ENCODE results near the gene FKTN. TPM values are rescaled to one million over a fixed set of nuclear protein-coding genes. Genes with fewer than 3 reads are reported as not detected.

FKTN gene
- total RNA-seq, 1 experiment from 2014 or later = 17.1 TPM

- no peaks in the 10 kb centered on the region for H3K9me3 Mint-ChIP-seq (ENCODE audit: unreplicated experiment)
- no peaks in the 10 kb centered on the region for H3K27me3 Mint-ChIP-seq (ENCODE audit: insufficient read depth, unreplicated experiment)
- H3K9me3 ChIP-seq = no peaks in the 10 kb centered on the region
- no peaks in the 10 kb centered on the region for H3K36me3 ChIP-seq (ENCODE audit: control insufficient read depth, insufficient read depth, low read length)
- H3K36me3 Mint-ChIP-seq (ENCODE audit: insufficient read depth, unreplicated experiment) = no peaks in the 10 kb centered on the region
- ChIA-PET POLR2A (no interaction called here), CTCF (no interaction called here)
- H3K27ac Mint-ChIP-seq (ENCODE audit: unreplicated experiment) = no peak overlapping the region
- BruUV-seq (replicated peaks) = no TSS peak
- peaks cover 27% of the 10 kb centered on the region for H3K4me1 ChIP-seq
- intact Hi-C loops (cut with micrococcal nuclease; ENCODE audit: unreplicated experiment) = loop anchor here (1.0 kb wide), 1 partner anchor 10 kb away; no protein-coding TSS in a partner anchor
- H3K27me3 ChIP-seq (replicated peaks; ENCODE audit: control insufficient read depth, insufficient read depth, low read length) = no peaks in the 10 kb centered on the region
- no peak for DNase-seq
- H3K4me1 Mint-ChIP-seq (ENCODE audit: low read depth, unreplicated experiment) = peaks cover 17% of the 10 kb centered on the region
- no peak overlapping the region for H3K4me3 ChIP-seq (ENCODE audit: low read depth, low read length)
- TF ChIP-seq CTCF (IDR thresholded peaks at IDR 0.05; ENCODE audit: insufficient read depth in 1 of 2, low read depth in 1 of 2, low read length in 1 of 2, severe bottlenecking in 1 of 2, unreplicated experiment in 1 of 2) = no peak
- H3K4me3 Mint-ChIP-seq (ENCODE audit: unreplicated experiment) = no peak overlapping the region
These were observed 120.2 kb downstream of the FKTN start for GRCh38 chr9:105678163-105678562.

- no peaks in the 10 kb centered on the region for H3K9me3 Mint-ChIP-seq (ENCODE audit: unreplicated experiment)
- H3K4me3 Mint-ChIP-seq (ENCODE audit: unreplicated experiment) = no peak overlapping the region
- H3K27me3 Mint-ChIP-seq (ENCODE audit: insufficient read depth, unreplicated experiment) = no peaks in the 10 kb centered on the region
- no peak for TF ChIP-seq CTCF (IDR thresholded peaks at IDR 0.05; ENCODE audit: insufficient read depth in 1 of 2, low read depth in 1 of 2, low read length in 1 of 2, severe bottlenecking in 1 of 2, unreplicated experiment in 1 of 2)
- Histone ChIP-seq H3K36me3 (ENCODE audit: control insufficient read depth, insufficient read depth, low read length) (no peaks in the 10 kb centered on the region), H3K9me3 (no peaks in the 10 kb centered on the region), H3K4me1 (peaks cover 23% of the 10 kb centered on the region), H3K27me3 (replicated peaks; ENCODE audit: control insufficient read depth, insufficient read depth, low read length) (no peaks in the 10 kb centered on the region), H3K4me3 (ENCODE audit: low read depth, low read length) (no peak overlapping the region)
- BruUV-seq (replicated peaks) = no TSS peak
- H3K27ac Mint-ChIP-seq (ENCODE audit: unreplicated experiment) = no peak overlapping the region
- intact Hi-C loops (cut with micrococcal nuclease; ENCODE audit: unreplicated experiment) = loop anchor here (1.0 kb wide), 1 partner anchor 10 kb away; no protein-coding TSS in a partner anchor
- H3K4me1 Mint-ChIP-seq (ENCODE audit: low read depth, unreplicated experiment) = peaks cover 17% of the 10 kb centered on the region
- no peaks in the 10 kb centered on the region for H3K36me3 Mint-ChIP-seq (ENCODE audit: insufficient read depth, unreplicated experiment)
- DNase-seq = no peak
- ChIA-PET CTCF (no interaction called here), POLR2A (no interaction called here)
These were observed 120.8 kb downstream of the FKTN start for GRCh38 chr9:105678781-105679180.

- no peaks in the 10 kb centered on the region for H3K36me3 Mint-ChIP-seq (ENCODE audit: insufficient read depth, unreplicated experiment)
- no peaks in the 10 kb centered on the region for H3K9me3 Mint-ChIP-seq (ENCODE audit: unreplicated experiment)
- peaks cover 17% of the 10 kb centered on the region for H3K4me1 Mint-ChIP-seq (ENCODE audit: low read depth, unreplicated experiment)
- CTCF ChIA-PET = no interaction called here
- no peak for TF ChIP-seq CTCF (IDR thresholded peaks at IDR 0.05; ENCODE audit: insufficient read depth in 1 of 2, low read depth in 1 of 2, low read length in 1 of 2, severe bottlenecking in 1 of 2, unreplicated experiment in 1 of 2)
- H3K36me3 ChIP-seq (ENCODE audit: control insufficient read depth, insufficient read depth, low read length) = no peaks in the 10 kb centered on the region
- peaks cover 20% of the 10 kb centered on the region for H3K4me1 ChIP-seq
- H3K4me3 Mint-ChIP-seq (ENCODE audit: unreplicated experiment) = no peak overlapping the region
- POLR2A ChIA-PET = no interaction called here
- DNase-seq = no peak
- no TSS peak for BruUV-seq (replicated peaks)
- H3K27me3 Mint-ChIP-seq (ENCODE audit: insufficient read depth, unreplicated experiment) = no peaks in the 10 kb centered on the region
- no peak overlapping the region for H3K27ac Mint-ChIP-seq (ENCODE audit: unreplicated experiment)
- intact Hi-C loops (cut with micrococcal nuclease; ENCODE audit: unreplicated experiment) = no loop called here
- no peak overlapping the region for H3K4me3 ChIP-seq (ENCODE audit: low read depth, low read length)
- no peaks in the 10 kb centered on the region for H3K9me3 ChIP-seq
- no peaks in the 10 kb centered on the region for H3K27me3 ChIP-seq (replicated peaks; ENCODE audit: control insufficient read depth, insufficient read depth, low read length)
These were observed 121.5 kb downstream of the FKTN start for GRCh38 chr9:105679257-105680022.
